ENCODE data around the gene CELF1.

GRCh38 chr11:47577460-47578041 is 24.6 kb upstream of the CELF1 start:
- no peak for TF ChIP-seq CTCF (IDR thresholded peaks at IDR 0.05)
- no peak for TF ChIP-seq EZH2 (IDR thresholded peaks at IDR 0.05; ENCODE audit: borderline replicate concordance, insufficient read depth, low read depth, low read length, poor library complexity, severe bottlenecking)
